ENCODE results near the gene LRIG1. TPM values are rescaled to one million over a fixed set of nuclear protein-coding genes. Genes with fewer than 3 reads are reported as not detected.

Gene LRIG1
- total and polyA plus RNA-seq, 2 donors (not counting 1 experiment from before 2014, with no cell fraction given): 27.9 to 104 TPM

DNA sequence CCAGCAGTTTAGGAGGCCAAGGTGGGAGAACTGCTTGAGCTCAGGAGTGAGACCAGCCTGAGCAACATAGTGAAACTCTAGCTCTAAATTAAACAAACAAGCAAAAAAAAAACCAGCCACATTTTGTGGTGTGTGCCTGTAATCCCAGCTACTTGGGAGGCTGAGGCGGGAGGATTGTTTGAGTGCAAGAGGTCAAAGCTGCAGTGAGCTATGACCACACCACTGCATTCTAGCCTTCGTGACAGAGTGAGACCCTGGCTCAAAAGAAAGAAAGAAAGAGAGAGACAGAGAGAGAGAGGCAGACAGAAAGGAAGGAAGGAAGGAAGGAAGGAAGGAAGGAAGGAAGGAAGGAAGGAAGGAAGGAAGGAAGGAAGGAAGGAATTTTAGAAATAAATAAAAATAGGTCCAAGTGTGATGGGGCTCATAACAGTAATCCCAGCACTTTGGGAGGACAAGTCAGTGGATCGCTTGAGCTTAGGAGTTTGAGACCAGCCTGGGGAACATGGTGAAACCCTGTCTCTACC lies 38.7 kb upstream of the LRIG1 start:
- TF ChIP-seq, protein P1, sequence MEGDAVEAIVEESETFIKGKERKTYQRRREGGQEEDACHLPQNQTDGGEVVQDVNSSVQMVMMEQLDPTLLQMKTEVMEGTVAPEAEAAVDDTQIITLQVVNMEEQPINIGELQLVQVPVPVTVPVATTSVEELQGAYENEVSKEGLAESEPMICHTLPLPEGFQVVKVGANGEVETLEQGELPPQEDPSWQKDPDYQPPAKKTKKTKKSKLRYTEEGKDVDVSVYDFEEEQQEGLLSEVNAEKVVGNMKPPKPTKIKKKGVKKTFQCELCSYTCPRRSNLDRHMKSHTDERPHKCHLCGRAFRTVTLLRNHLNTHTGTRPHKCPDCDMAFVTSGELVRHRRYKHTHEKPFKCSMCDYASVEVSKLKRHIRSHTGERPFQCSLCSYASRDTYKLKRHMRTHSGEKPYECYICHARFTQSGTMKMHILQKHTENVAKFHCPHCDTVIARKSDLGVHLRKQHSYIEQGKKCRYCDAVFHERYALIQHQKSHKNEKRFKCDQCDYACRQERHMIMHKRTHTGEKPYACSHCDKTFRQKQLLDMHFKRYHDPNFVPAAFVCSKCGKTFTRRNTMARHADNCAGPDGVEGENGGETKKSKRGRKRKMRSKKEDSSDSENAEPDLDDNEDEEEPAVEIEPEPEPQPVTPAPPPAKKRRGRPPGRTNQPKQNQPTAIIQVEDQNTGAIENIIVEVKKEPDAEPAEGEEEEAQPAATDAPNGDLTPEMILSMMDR (conservative IDR thresholded peaks at IDR 0.05 in 1 of 2, IDR thresholded peaks at IDR 0.05 in 1 of 2; ENCODE audit: low read depth in 1 of 2, low read length in 2 of 2): no peak
- TF ChIP-seq EZH2 (IDR thresholded peaks at IDR 0.05; ENCODE audit: low read length, missing control alignments): no peak
- Histone ChIP-seq H3K9me3 (ENCODE audit: control insufficient read depth, insufficient read depth, low read depth, low read length) (no peaks in the 10 kb centered on the region), H2AFZ (ENCODE audit: low read length) (no peak overlapping the region), H3K27me3 (ENCODE audit: control insufficient read depth, insufficient read depth, low read length) (no peaks in the 10 kb centered on the region), H3K4me2 (ENCODE audit: extremely low read depth, insufficient read depth, low read length) (no peak overlapping the region), H4K20me1 (ENCODE audit: control insufficient read depth, extremely low read depth, insufficient read depth, low read length) (no peaks in the 10 kb centered on the region), H3K4me3 (replicated peaks in 1 of 4; ENCODE audit: control extremely low read depth in 1 of 4, insufficient read depth in 1 of 4, low read depth in 3 of 4, low read length in 4 of 4) (no peak overlapping the region), H3K36me3 (ENCODE audit: control insufficient read depth, insufficient read depth, low read length) (no peaks in the 10 kb centered on the region), H3K27ac (ENCODE audit: insufficient read depth, low read length) (no peak overlapping the region), H3K4me1 (ENCODE audit: control insufficient read depth, extremely low read depth, insufficient read depth, low read length) (no peaks in the 10 kb centered on the region), H3K79me2 (ENCODE audit: control insufficient read depth, insufficient read depth, low read length) (no peaks in the 10 kb centered on the region), H3K9ac (ENCODE audit: insufficient read depth, low read length) (no peak overlapping the region)
- no peak for DNase-seq (ENCODE audit: low read depth in 2 of 2)

DNA sequence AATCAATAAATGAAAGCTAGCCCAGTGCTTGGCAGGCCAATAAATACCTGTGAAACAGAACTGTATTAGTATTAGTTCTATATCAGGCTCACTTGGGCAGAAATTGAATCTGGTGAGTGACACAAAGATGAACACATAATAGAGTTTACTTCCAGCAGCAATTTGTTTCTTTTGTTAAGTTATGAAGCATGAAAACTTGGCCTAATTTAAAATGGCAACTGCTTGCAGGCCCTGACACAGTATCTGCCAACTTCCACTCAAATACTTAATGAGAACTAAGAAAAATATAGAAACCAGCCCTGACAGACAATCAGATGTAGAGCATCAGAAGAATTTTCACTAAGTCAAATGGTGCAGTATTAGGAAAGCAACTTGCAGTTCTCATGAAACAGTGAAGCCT lies 37.6 kb upstream of the LRIG1 start:
- H3K4me1 ChIP-seq (ENCODE audit: control insufficient read depth, extremely low read depth, insufficient read depth, low read length): no peaks in the 10 kb centered on the region
- no peak for DNase-seq (ENCODE audit: low read depth in 2 of 2)
- no peak for TF ChIP-seq EZH2 (IDR thresholded peaks at IDR 0.05; ENCODE audit: low read length, missing control alignments)
- TF ChIP-seq, protein P1 (conservative IDR thresholded peaks at IDR 0.05 in 1 of 2, IDR thresholded peaks at IDR 0.05 in 1 of 2; ENCODE audit: low read depth in 1 of 2, low read length in 2 of 2): no peak
- no peaks in the 10 kb centered on the region for H3K27me3 ChIP-seq (ENCODE audit: control insufficient read depth, insufficient read depth, low read length)
- H3K79me2 ChIP-seq (ENCODE audit: control insufficient read depth, insufficient read depth, low read length): no peaks in the 10 kb centered on the region
- no peaks in the 10 kb centered on the region for H4K20me1 ChIP-seq (ENCODE audit: control insufficient read depth, extremely low read depth, insufficient read depth, low read length)
- H3K4me2 ChIP-seq (ENCODE audit: extremely low read depth, insufficient read depth, low read length): no peak overlapping the region
- H3K9ac ChIP-seq (ENCODE audit: insufficient read depth, low read length): no peak overlapping the region
- H3K27ac ChIP-seq (ENCODE audit: insufficient read depth, low read length): no peak overlapping the region
- no peak overlapping the region for H2AFZ ChIP-seq (ENCODE audit: low read length)
- no peak overlapping the region for H3K4me3 ChIP-seq (replicated peaks in 1 of 4; ENCODE audit: control extremely low read depth in 1 of 4, insufficient read depth in 1 of 4, low read depth in 3 of 4, low read length in 4 of 4)
- no peaks in the 10 kb centered on the region for H3K36me3 ChIP-seq (ENCODE audit: control insufficient read depth, insufficient read depth, low read length)
- H3K9me3 ChIP-seq (ENCODE audit: control insufficient read depth, insufficient read depth, low read depth, low read length): no peaks in the 10 kb centered on the region

DNA sequence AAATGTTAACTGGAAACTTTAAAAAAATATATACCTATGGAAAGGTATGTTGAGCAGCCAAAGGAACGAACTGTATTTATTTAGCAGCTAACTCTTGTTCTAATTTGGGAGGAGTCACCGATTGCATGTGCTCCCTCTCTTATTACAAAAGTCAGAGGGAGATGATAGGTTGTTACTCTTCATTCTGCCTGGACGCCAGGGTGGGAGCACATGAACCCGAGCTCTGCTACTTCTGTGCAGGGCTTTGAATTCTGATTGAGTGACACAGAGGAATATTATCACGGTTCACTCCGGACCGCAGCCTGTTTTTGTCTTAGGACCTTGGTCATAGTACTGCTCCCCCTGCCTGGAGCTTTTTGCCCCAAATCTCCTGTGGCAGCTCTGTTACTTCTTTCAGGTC lies 36.9 kb upstream of the LRIG1 start:
- no peak overlapping the region for H3K4me3 ChIP-seq (replicated peaks in 1 of 4; ENCODE audit: control extremely low read depth in 1 of 4, insufficient read depth in 1 of 4, low read depth in 3 of 4, low read length in 4 of 4)
- H3K27me3 ChIP-seq (ENCODE audit: control insufficient read depth, insufficient read depth, low read length): no peaks in the 10 kb centered on the region
- no peaks in the 10 kb centered on the region for H4K20me1 ChIP-seq (ENCODE audit: control insufficient read depth, extremely low read depth, insufficient read depth, low read length)
- H3K4me2 ChIP-seq (ENCODE audit: extremely low read depth, insufficient read depth, low read length): no peak overlapping the region
- H3K27ac ChIP-seq (ENCODE audit: insufficient read depth, low read length): no peak overlapping the region
- H2AFZ ChIP-seq (ENCODE audit: low read length): no peak overlapping the region
- no peaks in the 10 kb centered on the region for H3K36me3 ChIP-seq (ENCODE audit: control insufficient read depth, insufficient read depth, low read length)
- no peak overlapping the region for H3K9ac ChIP-seq (ENCODE audit: insufficient read depth, low read length)
- no peak for DNase-seq (ENCODE audit: low read depth in 2 of 2)
- no peak for TF ChIP-seq EZH2 (IDR thresholded peaks at IDR 0.05; ENCODE audit: low read length, missing control alignments)
- TF ChIP-seq, protein P1 (conservative IDR thresholded peaks at IDR 0.05 in 1 of 2, IDR thresholded peaks at IDR 0.05 in 1 of 2; ENCODE audit: low read depth in 1 of 2, low read length in 2 of 2): no peak
- H3K4me1 ChIP-seq (ENCODE audit: control insufficient read depth, extremely low read depth, insufficient read depth, low read length): no peaks in the 10 kb centered on the region
- no peaks in the 10 kb centered on the region for H3K9me3 ChIP-seq (ENCODE audit: control insufficient read depth, insufficient read depth, low read depth, low read length)
- H3K79me2 ChIP-seq (ENCODE audit: control insufficient read depth, insufficient read depth, low read length): no peaks in the 10 kb centered on the region
